ENCODE measurements around the gene CARS2.

CARS2 gene

GRCh38 chr13:110649551-110649950 is 56.4 kb downstream of the CARS2 start:
- DNase-seq, result no peak

- no peak for DNase-seq
These were observed 57.0 kb downstream of the CARS2 start for GRCh38 chr13:110648848-110649421.

DNA sequence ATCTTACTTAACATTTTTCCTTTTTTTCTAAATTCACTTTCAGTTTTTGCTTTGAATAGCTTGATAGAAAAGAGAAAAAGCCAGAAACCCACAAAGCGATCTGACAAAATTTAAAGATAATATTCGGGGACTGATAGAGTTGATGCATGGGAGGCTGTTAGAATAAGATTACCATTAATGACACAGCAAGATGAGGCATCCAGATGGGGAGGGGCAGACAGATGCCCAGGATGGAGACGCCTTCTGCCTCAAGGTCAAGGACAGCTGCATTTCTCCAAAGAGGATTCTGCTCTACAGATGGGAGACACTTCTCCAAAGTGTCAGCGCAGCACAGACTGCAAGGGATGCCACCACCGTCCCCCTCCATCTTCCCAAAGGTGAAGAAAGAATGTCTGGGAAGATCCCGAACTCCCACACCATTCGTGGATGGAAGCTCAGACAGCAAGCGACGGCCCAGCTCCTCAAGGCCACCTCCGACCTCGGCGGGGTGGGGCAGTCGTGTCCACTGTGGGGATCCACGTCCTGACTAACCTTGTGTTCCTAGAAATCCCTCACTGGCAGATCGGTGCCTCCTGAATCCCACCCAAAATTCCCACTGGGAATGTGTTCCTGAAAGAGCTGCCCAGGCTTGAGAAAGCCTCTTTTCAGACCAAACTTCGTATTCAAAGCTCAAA is 57.6 kb downstream of the CARS2 start:
- no peak for DNase-seq

DNA sequence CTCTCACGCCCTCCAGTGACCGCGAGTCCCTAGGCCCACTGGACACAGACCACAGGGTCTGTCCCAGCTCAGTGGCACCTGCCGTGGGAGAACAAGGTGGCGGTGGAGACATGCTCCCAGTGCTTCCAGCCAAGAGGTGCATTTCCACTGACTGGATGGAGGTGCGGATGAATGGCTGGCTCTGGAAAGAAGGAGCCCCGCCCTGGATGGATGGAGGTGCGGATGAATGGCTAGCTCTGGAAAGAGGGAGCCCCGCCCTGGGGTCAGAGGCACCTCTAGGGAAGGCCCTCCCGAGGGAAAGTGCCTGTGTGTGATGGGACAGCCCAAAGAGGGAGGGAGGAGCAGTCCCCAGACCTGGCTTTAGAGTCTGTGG is 58.6 kb downstream of the CARS2 start:
- no peak for DNase-seq

- no peak for DNase-seq
These were observed 59.2 kb downstream of the CARS2 start for GRCh38 chr13:110646442-110647364.

GRCh38 chr13:110645750-110646149 is 60.2 kb downstream of the CARS2 start:
- no peak for DNase-seq

DNA sequence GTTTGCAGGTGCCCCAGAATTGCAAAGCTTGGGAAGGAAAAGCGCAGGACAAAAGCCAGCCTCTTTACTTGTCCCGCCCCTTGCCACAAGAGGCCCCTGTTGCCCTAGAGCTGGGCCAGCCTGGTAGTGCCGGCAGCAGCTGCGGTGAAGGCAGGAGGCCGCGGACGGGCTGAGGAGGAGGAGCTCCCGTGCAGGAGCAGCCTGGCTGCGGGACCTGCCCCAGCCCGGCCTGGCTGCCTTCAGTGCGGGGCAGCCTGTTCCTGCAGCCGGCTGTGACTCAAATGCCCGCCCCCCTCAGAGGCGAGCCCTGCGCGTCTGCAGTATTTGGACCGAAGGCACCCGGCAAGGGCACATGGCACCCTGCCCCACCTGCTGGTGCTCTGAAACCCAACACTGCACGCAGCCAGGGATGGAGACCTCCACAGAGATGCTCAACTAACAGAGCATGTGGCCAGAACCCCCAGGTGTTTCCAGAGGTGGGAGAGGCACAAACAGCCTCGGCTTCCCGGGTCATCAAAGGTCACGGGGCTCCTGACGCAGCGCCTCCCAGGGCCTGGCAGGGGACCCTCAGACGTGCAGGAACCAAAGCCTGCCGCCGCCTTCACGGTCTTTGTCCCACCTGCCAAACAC is 60.9 kb downstream of the CARS2 start:
- no peak for DNase-seq

GRCh38 chr13:110643768-110644421 is 62.0 kb downstream of the CARS2 start:
- DNase-seq, result no peak

- DNase-seq, result no peak
These were observed 62.6 kb downstream of the CARS2 start for GRCh38 chr13:110643324-110643723.

DNA sequence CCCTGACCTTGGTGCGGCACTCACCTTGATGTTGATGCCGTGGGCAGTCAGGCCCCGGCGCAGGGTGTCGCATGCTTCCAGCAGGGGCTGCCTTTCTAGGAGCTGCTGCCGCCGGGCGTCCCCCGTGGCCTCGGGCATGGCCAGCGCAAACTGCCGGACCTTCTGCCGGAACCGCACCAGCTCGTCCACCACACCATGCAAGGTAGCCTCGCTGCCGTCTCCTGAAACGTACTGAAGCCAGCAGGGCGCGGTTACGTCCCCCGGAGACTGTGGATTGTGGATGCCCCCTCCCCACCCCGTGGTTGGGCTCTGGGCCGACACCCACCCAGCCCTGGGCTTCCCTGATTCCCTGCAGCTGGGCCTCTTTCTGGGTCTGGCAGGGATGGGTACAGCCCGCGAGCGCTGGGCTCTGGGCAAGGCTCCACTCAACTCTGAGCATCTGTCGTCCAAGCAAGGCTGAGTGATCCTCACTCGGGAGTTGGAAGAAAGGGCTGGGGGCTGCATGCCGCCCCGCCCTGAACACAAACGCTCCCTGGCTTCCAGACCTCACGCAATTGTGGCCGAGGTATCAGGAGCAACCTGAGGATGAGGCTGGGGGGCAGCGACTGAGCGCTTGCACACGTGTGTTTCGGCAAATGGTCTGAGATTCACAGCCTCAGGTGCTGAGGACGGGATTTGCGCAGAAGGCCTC is 63.5 kb downstream of the CARS2 start:
- no peak for DNase-seq

DNA sequence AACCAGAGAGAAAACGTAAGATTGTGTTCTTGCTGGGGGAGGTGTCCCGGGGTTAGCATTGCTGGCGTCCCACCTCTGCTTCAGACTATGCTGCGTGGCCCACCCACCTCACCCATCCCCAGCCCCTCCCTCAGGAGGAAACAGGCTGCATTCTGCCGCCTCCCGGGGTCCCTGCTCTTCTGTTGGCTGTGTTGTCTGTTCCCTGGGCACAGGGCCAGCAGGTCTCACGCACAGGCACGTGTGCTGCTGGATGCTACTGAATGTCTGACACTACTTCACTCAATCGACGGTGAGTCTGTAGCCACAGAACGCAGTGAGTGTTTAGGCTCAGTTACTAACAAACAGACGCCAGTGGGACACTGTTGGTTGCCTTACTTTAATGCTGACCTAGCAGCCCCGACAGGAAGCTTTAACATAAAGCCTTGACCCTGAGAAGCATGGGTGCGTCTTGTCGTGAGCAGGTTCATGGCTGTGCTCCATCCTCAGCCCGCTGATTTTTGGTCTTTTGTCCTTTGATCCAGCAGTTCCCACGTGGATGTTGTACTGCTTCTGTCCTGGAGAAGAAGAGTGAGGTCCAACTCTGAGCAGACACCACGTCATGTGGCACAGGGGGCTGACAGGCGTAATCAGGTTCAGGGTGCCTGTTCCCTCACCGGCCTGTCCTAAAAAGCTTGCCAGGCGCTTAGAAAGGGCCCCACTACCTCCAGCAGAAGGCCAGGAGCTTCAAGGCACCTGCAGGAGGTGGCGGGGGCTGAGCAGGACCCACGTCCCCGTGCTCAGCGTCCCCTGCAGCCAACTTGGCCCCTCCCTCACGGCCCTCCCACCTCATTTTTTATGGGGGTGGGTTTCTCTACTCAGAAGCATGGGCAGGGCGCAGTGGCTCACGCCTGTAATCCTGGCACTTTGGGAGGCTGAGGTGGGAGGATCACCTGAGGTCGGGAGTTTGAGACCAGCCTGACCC is 64.6 kb downstream of the CARS2 start:
- DNase-seq, result no peak

DNA sequence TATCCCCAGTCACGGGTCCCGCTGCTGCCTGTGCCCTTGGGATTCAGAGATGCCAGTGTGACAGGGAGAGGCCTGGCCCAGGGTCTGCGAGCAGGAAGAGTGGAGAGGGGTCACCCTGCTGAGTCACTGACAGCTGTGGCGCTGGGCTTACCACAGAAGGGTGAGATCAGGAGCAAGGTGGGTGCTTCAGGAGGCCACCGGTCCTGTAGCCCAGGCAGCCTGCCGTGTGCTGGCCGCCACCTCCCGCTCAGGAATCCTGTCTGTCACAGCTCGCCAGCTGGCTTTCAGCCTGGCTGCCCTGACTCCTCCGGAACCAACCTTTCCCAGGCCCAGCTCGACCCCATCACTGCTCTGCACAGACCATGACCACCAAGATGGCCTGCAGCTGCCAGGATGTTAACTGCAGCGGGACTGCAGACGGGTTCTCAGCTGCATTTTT is 65.3 kb downstream of the CARS2 start:
- no peak for DNase-seq

DNA sequence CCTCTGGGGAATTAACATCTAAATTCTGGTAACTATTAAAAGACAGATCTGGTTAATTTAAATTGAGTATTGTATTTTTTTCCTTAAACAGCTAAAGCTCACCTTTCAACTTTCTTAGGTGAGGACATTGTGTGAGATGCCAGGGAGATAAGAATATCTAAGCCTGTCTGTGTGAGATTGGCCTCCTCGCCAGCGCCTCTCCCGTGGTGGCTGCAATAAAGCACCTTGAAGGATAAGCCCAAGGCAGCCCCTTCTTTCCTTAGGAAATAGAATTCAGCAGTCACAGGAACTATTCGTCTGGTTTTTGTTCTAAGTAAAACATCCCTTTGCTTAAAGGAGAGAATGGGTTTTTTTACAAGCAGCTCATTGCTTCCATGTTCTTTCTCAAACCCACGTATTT is 66.0 kb downstream of the CARS2 start:
- no peak for DNase-seq

DNA sequence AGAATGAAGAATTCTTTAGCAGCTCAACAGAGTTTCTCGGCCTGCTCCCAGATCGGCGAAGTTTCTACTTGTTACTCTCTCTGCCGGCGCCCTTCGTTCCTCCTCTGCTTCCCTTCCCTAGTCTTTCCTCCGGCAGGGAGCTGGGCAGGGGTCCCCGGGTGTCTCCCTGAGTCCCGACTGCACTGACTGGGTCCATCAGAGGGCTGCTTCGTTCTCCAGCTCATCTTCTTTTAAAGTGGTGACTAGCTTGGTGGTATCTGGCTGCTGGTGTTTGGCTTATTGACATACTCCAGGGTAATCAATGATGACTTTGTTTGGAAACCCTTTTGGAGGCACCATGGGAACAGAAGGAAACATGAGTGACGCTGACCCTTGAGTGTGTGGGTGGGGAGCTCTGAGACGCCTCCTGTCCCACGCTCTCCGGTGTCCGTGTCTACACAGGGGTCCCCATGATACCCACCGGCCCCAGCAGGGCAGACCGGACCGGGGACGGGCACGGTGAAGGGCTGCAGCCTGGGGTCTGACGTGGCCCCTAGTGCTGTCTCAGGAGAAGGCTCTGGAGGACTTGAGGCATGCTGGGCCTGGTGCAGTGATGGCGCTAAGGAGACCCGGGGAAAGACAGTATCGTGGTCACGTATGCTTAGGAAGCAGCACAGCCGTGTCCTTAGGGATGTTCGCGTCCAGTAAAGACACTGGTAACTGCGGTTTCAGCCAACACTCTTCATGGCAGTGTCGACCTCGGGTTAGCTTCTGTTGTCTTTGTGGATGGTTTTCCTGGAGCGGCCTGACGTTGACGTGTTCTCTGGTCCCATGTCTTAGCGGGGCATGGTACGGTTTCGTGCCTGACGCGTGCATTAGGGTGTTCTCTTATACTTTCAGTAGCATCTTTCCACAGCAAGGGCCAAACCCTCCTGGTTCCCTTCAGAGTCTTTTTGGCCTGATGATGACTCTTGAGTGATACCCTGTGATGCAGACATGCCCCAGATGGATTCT is 66.8 kb downstream of the CARS2 start:
- DNase-seq, result no peak

DNA sequence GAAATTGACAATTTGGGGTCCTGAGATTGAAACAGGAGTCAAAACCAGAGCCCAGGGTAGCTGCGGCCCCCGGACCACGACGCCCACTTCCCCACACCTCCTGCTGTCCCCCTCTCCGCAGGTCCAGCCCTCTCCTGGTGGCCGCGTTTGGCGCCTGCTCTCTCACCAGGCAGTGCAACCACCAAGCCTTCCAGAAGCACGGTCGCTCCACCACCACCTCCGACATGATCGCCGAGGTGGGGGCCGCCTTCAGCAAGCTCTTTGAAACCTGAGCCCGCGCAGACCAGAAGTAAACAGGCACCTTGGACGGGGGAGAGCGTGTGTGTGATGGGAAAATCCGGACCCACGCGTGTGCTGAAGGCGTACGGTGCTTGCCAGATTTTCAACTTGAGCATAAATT is 67.7 kb downstream of the CARS2 start:
- no peak for DNase-seq

DNA sequence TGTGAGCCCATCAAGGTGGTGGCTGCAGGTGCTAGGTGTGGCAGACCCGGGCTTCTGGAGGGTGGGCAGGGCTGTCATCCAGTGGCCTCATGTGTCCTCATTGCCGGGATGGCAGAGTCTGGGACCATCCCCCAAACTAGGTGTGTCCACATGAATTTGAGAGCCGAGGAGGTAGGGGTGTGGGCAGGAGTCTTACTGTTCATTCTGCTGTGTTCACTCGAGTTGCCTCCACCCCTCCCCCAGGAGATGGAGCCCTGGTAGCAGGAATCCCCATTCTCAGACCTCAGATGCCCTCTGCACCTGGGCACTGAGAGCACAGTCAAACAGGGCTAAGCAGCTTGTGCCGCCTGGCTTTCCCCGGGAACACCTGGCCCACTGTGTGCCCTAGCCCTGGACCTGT is 68.2 kb downstream of the CARS2 start:
- no peak for DNase-seq

DNA sequence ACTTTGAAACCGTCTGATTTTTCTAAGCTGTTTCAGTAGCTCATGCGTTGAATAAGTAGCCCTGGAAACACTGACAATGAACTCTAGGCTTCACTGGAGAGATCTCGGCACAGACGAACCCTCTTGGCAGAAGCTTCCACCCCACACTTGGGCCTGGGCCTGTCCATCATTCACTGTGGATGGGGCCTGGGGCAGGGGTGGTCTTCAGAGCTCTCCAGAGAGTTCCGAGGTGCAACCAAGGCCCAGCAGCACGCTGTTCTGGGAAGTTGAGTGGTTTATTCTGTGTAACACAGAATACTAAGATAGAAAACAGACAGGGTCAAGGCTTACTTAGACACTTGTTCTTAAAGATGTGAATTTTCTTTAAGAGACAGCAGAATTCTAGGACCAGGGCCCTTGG is 68.6 kb downstream of the CARS2 start:
- no peak for DNase-seq

DNA sequence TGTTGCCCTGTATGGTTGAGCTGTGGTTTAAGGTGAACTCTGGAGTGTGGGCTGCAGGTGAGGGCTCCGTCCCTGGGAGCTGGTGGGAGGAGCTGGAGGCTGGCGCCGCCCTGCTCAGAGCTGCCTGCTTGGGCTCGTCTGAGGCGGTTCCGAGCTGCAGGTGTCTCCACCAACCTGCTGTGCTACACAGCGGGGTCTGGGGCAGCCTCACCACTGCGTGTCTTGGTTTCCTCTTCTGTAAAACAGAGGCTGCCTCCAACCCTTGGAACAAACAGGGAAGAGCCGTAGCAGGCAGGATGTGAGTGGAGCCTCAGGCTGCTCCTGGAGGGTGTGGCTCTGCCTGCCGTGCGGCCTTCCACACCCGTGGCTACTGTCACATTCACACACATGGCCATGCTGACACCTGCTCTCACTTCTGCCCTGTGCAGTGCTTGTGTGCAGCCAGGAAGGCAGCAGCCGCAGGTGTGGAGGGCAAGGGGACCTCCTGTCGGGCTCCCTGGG is 69.2 kb downstream of the CARS2 start:
- DNase-seq, result no peak

GRCh38 chr13:110636053-110636475 is 69.9 kb downstream of the CARS2 start:
- DNase-seq, result no peak
